Choroid plexus epithelial cell (primary cell): ENCODE data around the gene ZNF709.
"Not testable (repeated sequence)": the region's sequence is repeated elsewhere in the genome, so short reads cannot be mapped to it uniquely, and the experiment has no call there.

Experiments used
- DNase-seq: peaks from one replicate; pipeline ENCODE4 v3.0.0-alpha.2; 2010; ENCODE audit warnings: low read depth
- H3K4me3 ChIP-seq: 2 replicates; pipeline ENCODE4 v1.5.1; 2011; ENCODE audit warnings: low read depth, mild to moderate bottlenecking, control low read depth, low read length, moderate library complexity
- CTCF ChIP-seq: conservative IDR thresholded peaks from 2 replicates; pipeline ENCODE4 v1.5.1; 2011; ENCODE audit warnings: low read depth, mild to moderate bottlenecking, control low read depth, inconsistent platforms, low read length, moderate library complexity

The ZNF709 gene

GRCh38 chr19:12496480-12496879 is 11.9 kb upstream of the ZNF709 start:
- no peak for DNase-seq
- no peak overlapping the region for H3K4me3 ChIP-seq
- TF ChIP-seq CTCF: no peak

GRCh38 chr19:12495002-12495802 is 10.6 kb upstream of the ZNF709 start:
- H3K4me3 ChIP-seq: peak overlapping the region; percentile 65
- TF ChIP-seq CTCF: peak; percentile 26
- DNase-seq: peak; percentile 75

- no peak for TF ChIP-seq CTCF
- no peak for DNase-seq
- no peak overlapping the region for H3K4me3 ChIP-seq
Measured at GRCh38 chr19:12494260-12494860, 9.7 kb upstream of the ZNF709 start.

- not testable (repeated sequence) for DNase-seq
Measured at GRCh38 chr19:12486265-12486783, 1.7 kb upstream of the ZNF709 start.

GRCh38 chr19:12485571-12485970 is 955 bp upstream of the ZNF709 start:
- H3K4me3 ChIP-seq: no peak overlapping the region
- TF ChIP-seq CTCF: no peak
- DNase-seq: no peak

More at GRCh38 chr19:12486265-12486783, 1.7 kb upstream of the ZNF709 start:
- not testable (repeated sequence) for H3K4me3 ChIP-seq

- H3K4me3 ChIP-seq: peak overlapping the region; percentile 80
- no peak for DNase-seq
- TF ChIP-seq CTCF: no peak
Measured at GRCh38 chr19:12485052-12485416, 418 bp upstream of the ZNF709 start.

- no peak for TF ChIP-seq CTCF
- peak overlapping the region; percentile 80 for H3K4me3 ChIP-seq
- peak; percentile 7 for DNase-seq
Measured at GRCh38 chr19:12484011-12484370, 625 bp downstream of the ZNF709 start.
